ENCODE measurements around the gene TOB2. TPM values are rescaled to one million over a fixed set of nuclear protein-coding genes. Genes with fewer than 3 reads are reported as not detected.

Gene TOB2
- total RNA-seq, 6 donors from 2014 or later: 32.8 to 53.6 (median 50.1) TPM

DNA sequence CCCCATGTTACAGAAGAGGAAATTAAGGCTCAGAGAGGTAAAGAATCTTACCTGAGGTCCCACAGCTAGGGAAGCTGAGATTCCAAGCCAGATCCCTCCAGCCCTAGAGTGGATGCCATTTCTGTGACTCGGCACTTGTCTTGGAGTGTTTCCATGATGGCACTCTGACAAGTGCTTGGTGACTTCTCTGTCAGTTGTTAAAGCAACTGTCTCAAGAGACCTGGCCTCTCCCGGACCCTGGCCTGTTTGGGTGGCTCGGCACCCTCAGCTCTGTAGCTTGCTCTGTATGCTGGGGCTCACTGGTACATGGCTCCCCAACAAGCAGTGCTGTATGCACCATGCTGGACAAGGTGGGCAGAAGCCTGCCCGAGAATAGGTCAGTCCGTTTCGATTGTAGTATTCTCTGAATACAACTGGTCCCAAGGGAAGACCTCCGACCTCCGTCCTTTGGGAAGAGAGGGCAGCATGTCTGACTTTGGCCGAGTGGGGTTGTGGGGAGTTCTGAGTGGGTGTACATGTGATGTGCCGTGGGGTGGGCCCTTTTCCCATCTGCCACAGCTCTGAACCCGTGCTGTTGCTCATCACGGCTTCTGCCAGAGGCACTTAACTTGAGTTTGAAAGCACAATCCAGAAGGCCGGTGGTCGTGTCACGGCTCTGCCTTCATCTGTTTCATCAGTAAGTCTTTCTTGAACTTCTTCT is 34.7 kb upstream of the TOB2 start:
- no peaks in the 10 kb centered on the region for H3K9me3 ChIP-seq
- peaks cover 18 to 49% (median 39%) of the 10 kb centered on the region in 4 donors for H3K4me1 ChIP-seq
- 71 to 84% methylated on average over 14 to 15 of the region's 15 CpGs for WGBS, 2 donors
- H3K4me3 ChIP-seq: no peak overlapping the region
- no peaks in the 10 kb centered on the region for H3K27me3 ChIP-seq
- ATAC-seq (ENCODE audit: low FRiP score in 2 of 2) (peak in 1 of 2 donors; percentile 23), DNase-seq (peak in 1 of 2 donors; percentile 48)
- H3K36me3 ChIP-seq: peaks cover 0 to 5% (median 0%) of the 10 kb centered on the region in 4 donors
- TF ChIP-seq, protein P1, sequence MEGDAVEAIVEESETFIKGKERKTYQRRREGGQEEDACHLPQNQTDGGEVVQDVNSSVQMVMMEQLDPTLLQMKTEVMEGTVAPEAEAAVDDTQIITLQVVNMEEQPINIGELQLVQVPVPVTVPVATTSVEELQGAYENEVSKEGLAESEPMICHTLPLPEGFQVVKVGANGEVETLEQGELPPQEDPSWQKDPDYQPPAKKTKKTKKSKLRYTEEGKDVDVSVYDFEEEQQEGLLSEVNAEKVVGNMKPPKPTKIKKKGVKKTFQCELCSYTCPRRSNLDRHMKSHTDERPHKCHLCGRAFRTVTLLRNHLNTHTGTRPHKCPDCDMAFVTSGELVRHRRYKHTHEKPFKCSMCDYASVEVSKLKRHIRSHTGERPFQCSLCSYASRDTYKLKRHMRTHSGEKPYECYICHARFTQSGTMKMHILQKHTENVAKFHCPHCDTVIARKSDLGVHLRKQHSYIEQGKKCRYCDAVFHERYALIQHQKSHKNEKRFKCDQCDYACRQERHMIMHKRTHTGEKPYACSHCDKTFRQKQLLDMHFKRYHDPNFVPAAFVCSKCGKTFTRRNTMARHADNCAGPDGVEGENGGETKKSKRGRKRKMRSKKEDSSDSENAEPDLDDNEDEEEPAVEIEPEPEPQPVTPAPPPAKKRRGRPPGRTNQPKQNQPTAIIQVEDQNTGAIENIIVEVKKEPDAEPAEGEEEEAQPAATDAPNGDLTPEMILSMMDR (IDR thresholded peaks at IDR 0.05): no peak
- peak in 1 of 4 donors; percentile 57 for TF ChIP-seq EP300 (IDR thresholded peaks at IDR 0.05)
- peak overlapping the region in 3 of 4 donors; percentile 24 to 60 (median 58) for H3K27ac ChIP-seq

DNA sequence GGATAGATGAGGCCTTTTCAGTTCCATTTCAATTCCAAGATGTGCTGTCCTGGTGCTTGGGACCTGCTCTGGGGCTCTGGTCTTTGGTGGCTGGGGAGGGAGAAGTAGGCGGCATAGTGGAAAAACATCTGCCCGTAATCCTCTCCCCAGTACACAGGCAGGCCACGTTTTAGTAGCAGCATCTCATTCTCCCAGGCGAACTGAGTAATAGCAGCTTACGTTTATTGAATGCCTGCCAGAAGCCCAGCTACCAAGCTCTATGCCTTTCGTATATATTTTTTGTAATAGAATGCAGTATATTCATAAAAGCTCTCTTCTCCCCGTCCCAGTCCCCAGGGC is 33.8 kb upstream of the TOB2 start:
- Histone ChIP-seq H3K27me3 (no peaks in the 10 kb centered on the region), H3K4me3 (no peak overlapping the region), H3K9me3 (no peaks in the 10 kb centered on the region), H3K36me3 (peaks cover 0 to 5% (median 0%) of the 10 kb centered on the region in 4 donors), H3K4me1 (peaks cover 18 to 49% (median 39%) of the 10 kb centered on the region in 4 donors), H3K27ac (peak overlapping the region; percentile 36 to 60 (median 52))
- WGBS, 2 donors: 71 to 79% methylated on average over 6 to 7 of the region's 7 CpGs
- no peak for DNase-seq
- TF ChIP-seq EP300 (IDR thresholded peaks at IDR 0.05): no peak
- TF ChIP-seq, protein P1 (IDR thresholded peaks at IDR 0.05): no peak
- TF ChIP-seq POLR2AphosphoS5 (IDR thresholded peaks at IDR 0.05): no peak
- TF ChIP-seq POLR2A (IDR thresholded peaks at IDR 0.05): no peak
- ATAC-seq (ENCODE audit: low FRiP score in 2 of 2): no peak

DNA sequence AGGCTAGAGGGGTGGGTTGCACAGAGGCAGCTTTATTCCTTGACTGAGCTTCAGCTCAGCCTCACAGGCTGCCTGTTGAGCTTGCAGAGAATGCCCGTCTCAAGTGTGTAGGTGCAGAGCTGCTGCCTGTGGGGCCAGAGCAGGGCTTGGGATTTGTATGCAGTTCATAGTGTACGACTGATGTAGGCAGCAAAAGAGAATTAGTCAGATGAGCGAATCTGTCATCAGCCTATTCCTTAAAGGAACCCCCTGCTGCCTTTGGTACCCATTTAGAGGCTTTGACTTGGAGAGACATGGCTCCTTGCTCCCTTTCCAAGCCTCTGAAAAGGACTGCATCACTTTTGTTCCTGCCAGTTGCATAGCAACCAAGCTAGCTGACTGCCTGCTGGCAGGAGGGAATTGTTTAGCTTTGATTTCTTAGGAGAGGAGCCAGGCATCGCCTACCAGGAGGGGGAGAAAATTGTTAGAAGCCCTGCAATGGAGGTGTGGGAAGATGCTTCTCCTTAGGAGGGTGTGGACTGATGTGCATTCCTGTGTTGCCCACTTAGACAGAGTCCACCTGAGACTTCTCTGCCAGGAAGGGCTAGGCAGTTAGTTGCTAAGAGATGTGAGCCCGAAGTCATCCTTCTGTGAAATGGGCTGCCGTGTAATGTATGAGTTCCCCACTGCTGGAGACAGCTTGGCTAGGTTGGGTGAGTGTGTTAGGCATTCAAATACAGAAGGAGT is 33.2 kb upstream of the TOB2 start:
- Histone ChIP-seq H3K27ac (peak overlapping the region; percentile 36 to 60 (median 52)), H3K36me3 (peaks cover 0 to 5% (median 0%) of the 10 kb centered on the region in 4 donors), H3K4me3 (no peak overlapping the region), H3K4me1 (peaks cover 18 to 46% (median 35%) of the 10 kb centered on the region in 4 donors), H3K9me3 (no peaks in the 10 kb centered on the region), H3K27me3 (no peaks in the 10 kb centered on the region)
- 84 to 90% methylated on average over 5 to 6 of the region's 6 CpGs for WGBS, 2 donors
- TF ChIP-seq EP300 (IDR thresholded peaks at IDR 0.05): no peak
- TF ChIP-seq POLR2AphosphoS5 (IDR thresholded peaks at IDR 0.05): no peak
- TF ChIP-seq POLR2A (IDR thresholded peaks at IDR 0.05): no peak
- TF ChIP-seq, protein P1 (IDR thresholded peaks at IDR 0.05): no peak
- ATAC-seq (ENCODE audit: low FRiP score in 2 of 2): no peak
- DNase-seq: no peak

DNA sequence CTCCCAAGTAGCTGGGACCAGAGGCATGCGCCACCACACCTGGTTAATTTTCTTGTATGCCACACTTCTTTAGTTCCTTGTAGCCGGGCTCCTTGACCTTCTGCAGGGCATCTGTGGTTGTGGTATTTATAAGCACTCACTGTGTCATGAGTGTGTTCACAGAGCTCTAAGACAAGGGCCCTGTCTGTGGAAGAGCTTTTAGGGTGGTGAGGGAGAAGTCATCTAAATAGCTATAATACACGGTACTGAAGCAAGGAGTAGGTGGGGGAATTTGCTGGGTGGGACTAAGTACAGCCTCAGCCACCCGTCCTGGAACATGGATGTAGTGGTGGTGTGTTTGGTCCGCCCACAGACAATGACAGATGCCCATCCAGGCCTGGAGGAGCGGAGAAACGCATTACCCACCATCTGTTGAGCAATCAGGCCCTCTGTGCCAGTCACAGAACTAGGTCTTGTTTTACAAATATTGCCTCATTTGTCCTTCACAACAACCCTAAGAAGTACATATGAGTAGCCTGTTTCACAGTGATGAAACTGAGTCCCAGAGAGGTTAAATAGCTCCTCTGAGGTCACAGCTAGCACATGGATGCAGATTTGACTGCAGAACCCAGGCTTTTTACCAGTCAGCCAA is 32.4 kb upstream of the TOB2 start:
- Histone ChIP-seq H3K27me3 (no peaks in the 10 kb centered on the region), H3K27ac (peak overlapping the region; percentile 40 to 60 (median 53)), H3K9me3 (no peaks in the 10 kb centered on the region), H3K4me3 (no peak overlapping the region), H3K4me1 (peaks cover 18 to 46% (median 35%) of the 10 kb centered on the region in 4 donors), H3K36me3 (peaks cover 0 to 5% (median 0%) of the 10 kb centered on the region in 4 donors)
- peak in 1 of 2 donors; percentile 15 for TF ChIP-seq POLR2AphosphoS5 (IDR thresholded peaks at IDR 0.05)
- no peak for TF ChIP-seq POLR2A (IDR thresholded peaks at IDR 0.05)
- peak in 1 of 4 donors; percentile 54 for TF ChIP-seq EP300 (IDR thresholded peaks at IDR 0.05)
- TF ChIP-seq, protein P1 (IDR thresholded peaks at IDR 0.05): no peak
- peak in 1 of 2 donors; percentile 62 for DNase-seq
- ATAC-seq (ENCODE audit: low FRiP score in 2 of 2): peak; percentile 49 to 69
- WGBS, 2 donors: 43 to 55% methylated on average over 7 of the region's 7 CpGs

Data from upper lobe of left lung (tissue), 6 donors.